HG03097 (cell line): ENCODE data around the gene PTCD3.

Experiments
- ATAC-seq: cut with Tn5 transposase; IDR thresholded peaks from one replicate; pipeline ENCODE4 v1.9.1; 2021; ENCODE audit not compliant: unreplicated experiment, low FRiP score

PTCD3 gene

GRCh38 chr2:86105969-86106945 lies at the start of gene PTCD3:
PTCD3 (plus strand) TSS chr2:86106235; CDS start chr2:86106248, 13 bp downstream.
- peak; percentile 88 for ATAC-seq

GRCh38 chr2:86056590-86057331 lies 49.3 kb upstream of the PTCD3 start:
- ATAC-seq = no peak

- ATAC-seq = no peak
These were observed 44.0 kb upstream of the PTCD3 start for GRCh38 chr2:86062043-86062442.

- ATAC-seq = no peak
These were observed 42.0 kb upstream of the PTCD3 start for GRCh38 chr2:86064006-86064405.

GRCh38 chr2:86065512-86065911 lies 40.5 kb upstream of the PTCD3 start:
- ATAC-seq = no peak

- no peak for ATAC-seq
These were observed 39.9 kb upstream of the PTCD3 start for GRCh38 chr2:86066007-86066578.

GRCh38 chr2:86066915-86067314 lies 39.1 kb upstream of the PTCD3 start:
- no peak for ATAC-seq

GRCh38 chr2:86068136-86068588 lies 37.9 kb upstream of the PTCD3 start:
- no peak for ATAC-seq

GRCh38 chr2:86068648-86069047 lies 37.4 kb upstream of the PTCD3 start:
- ATAC-seq = no peak

- ATAC-seq = no peak
These were observed 36.8 kb upstream of the PTCD3 start for GRCh38 chr2:86069091-86069685.

- no peak for ATAC-seq
These were observed 36.2 kb upstream of the PTCD3 start for GRCh38 chr2:86069783-86070339.

- ATAC-seq = no peak
These were observed 35.2 kb upstream of the PTCD3 start for GRCh38 chr2:86070868-86071267.

- no peak for ATAC-seq
These were observed 33.7 kb upstream of the PTCD3 start for GRCh38 chr2:86072271-86072858.

- ATAC-seq = no peak
These were observed 32.8 kb upstream of the PTCD3 start for GRCh38 chr2:86073225-86073624.

- no peak for ATAC-seq
These were observed 31.8 kb upstream of the PTCD3 start for GRCh38 chr2:86074256-86074655.

- ATAC-seq = no peak
These were observed 31.2 kb upstream of the PTCD3 start for GRCh38 chr2:86074811-86075210.

- no peak for ATAC-seq
These were observed 30.1 kb upstream of the PTCD3 start for GRCh38 chr2:86075886-86076285.

GRCh38 chr2:86078774-86079545 lies 27.1 kb upstream of the PTCD3 start:
- no peak for ATAC-seq
